H1 (cell line): ENCODE data around the gene PIF1. TPM values are rescaled to one million over a fixed set of nuclear protein-coding genes. Genes with fewer than 3 reads are reported as not detected.

Experiments used
- ASH2L ChIP-seq: fragments of 200-600, 300-600 bp; sonication (generic); IDR thresholded peaks from one replicate; pipeline ENCODE4 v1.7.1; 2017; ENCODE audit warnings: low read length
- BRCA1 ChIP-seq: IDR thresholded peaks from 2 replicates; pipeline ENCODE4 v1.6.1; 2012; ENCODE audit warnings: low read depth, low read length, improper control_type of control experiment
- NANOG ChIP-seq: IDR thresholded peaks from 2 replicates; pipeline ENCODE4 v1.6.1; 2011; ENCODE audit warnings: low read length, low read depth, mild to moderate bottlenecking, inconsistent platforms; ENCODE audit not compliant: insufficient read depth, poor library complexity, severe bottlenecking
- RAD21 ChIP-seq, 2 experiments: IDR thresholded peaks in 1 of 2; conservative IDR thresholded peaks in 1 of 2; 2 replicates each; pipeline ENCODE4 v1.6.1; 2011; ENCODE audit warnings: low read depth in 2 of 2, low read length in 2 of 2, improper control_type of control experiment in 1 of 2, inconsistent platforms in 1 of 2, mild to moderate bottlenecking in 1 of 2, moderate library complexity in 1 of 2
- TBP ChIP-seq: IDR thresholded peaks from 2 replicates; pipeline ENCODE4 v1.6.1; 2011; ENCODE audit warnings: low read depth, low read length, improper control_type of control experiment
- polyA plus RNA-seq, 7 experiments: library from polyadenylated mRNA; depleted of rRNA in 3 of 7; stranded (reverse) in 5 of 7; unstranded in 2 of 7; fragments of >200 nt in 5 of 7; fragments of 200-250 nt in 2 of 7; gene quantifications; 1 replicate in 5 of 7; 2 replicates in 1 of 7; 4 replicates in 1 of 7; pipeline versions ENCODE4 v1.2.1 to v1.2.3, GENCODE V29; 2011 to 2013; ENCODE audit warnings: missing spikeins in 2 of 7, mixed read lengths in 2 of 7
- total RNA-seq: library from RNA; stranded (reverse); fragmentation: NEBNext Ultra II Directional; extraction: Animal tissue kit (Norgen Biotek cat#: 25700); gene quantifications from 2 replicates; pipeline ENCODE4 v1.2.1, GENCODE V29; 2021
- TF ChIP-seq, protein P1 (sequence below): IDR thresholded peaks from 2 replicates; pipeline ENCODE4 v1.6.1; 2011; ENCODE audit warnings: low read length, improper control_type of control experiment
- TF ChIP-seq, protein P2 (sequence below), 3 experiments: IDR thresholded peaks; 1 replicate in 2 of 3; 2 replicates in 1 of 3; pipeline versions ENCODE4 v1.5.1 to v1.6.1; 2011; ENCODE audit warnings: low read length in 3 of 3, mild to moderate bottlenecking in 3 of 3, inconsistent platforms in 2 of 3, low read depth in 1 of 3, moderate library complexity in 1 of 3; ENCODE audit not compliant: insufficient read depth in 1 of 3; ENCODE audit errors: control extremely low read depth in 1 of 3
- TF ChIP-seq, protein P3 (sequence below): IDR thresholded peaks from 2 replicates; pipeline ENCODE4 v1.6.1; 2012; ENCODE audit warnings: low read length, inconsistent platforms

The PIF1 gene
- total and polyA plus RNA-seq, 2 of the 8 experiments (the other 6 are each of a cell fraction or from before 2014, with no cell fraction given) = 73.3 to 138 TPM

DNA sequence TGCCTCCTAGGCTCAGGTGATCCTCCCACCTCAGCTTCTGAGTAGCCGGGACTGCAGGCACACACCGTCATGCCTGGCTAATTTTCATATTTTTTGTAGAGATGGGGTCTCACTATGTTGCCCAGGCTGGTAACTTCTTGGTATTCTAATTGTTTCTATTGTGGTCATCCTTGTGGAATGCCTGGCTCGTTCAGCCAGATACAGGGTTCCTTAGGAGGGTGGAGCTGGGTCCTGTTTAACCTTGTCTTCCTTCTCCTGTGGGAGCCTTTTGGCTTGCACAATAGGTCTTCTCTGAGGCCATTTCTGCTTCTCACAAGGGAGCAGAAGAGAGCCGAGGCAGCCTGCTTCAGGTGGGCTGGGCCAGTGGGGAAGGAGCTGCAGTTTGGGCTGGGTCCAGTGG is 32.0 kb upstream of the PIF1 start (continued):
- TF ChIP-seq, protein P1, sequence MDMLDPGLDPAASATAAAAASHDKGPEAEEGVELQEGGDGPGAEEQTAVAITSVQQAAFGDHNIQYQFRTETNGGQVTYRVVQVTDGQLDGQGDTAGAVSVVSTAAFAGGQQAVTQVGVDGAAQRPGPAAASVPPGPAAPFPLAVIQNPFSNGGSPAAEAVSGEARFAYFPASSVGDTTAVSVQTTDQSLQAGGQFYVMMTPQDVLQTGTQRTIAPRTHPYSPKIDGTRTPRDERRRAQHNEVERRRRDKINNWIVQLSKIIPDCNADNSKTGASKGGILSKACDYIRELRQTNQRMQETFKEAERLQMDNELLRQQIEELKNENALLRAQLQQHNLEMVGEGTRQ = no peak
- TF ChIP-seq BRCA1 (no peak), ASH2L (no peak), RAD21 (IDR thresholded peaks at IDR 0.05 in 1 of 2, conservative IDR thresholded peaks at IDR 0.05 in 1 of 2; ENCODE audit: low read depth in 2 of 2, low read length in 2 of 2) (no peak), NANOG (no peak), TBP (no peak)
- TF ChIP-seq, protein P2, sequence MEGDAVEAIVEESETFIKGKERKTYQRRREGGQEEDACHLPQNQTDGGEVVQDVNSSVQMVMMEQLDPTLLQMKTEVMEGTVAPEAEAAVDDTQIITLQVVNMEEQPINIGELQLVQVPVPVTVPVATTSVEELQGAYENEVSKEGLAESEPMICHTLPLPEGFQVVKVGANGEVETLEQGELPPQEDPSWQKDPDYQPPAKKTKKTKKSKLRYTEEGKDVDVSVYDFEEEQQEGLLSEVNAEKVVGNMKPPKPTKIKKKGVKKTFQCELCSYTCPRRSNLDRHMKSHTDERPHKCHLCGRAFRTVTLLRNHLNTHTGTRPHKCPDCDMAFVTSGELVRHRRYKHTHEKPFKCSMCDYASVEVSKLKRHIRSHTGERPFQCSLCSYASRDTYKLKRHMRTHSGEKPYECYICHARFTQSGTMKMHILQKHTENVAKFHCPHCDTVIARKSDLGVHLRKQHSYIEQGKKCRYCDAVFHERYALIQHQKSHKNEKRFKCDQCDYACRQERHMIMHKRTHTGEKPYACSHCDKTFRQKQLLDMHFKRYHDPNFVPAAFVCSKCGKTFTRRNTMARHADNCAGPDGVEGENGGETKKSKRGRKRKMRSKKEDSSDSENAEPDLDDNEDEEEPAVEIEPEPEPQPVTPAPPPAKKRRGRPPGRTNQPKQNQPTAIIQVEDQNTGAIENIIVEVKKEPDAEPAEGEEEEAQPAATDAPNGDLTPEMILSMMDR (IDR thresholded peaks at IDR 0.05; ENCODE audit: control extremely low read depth in 1 of 3, insufficient read depth in 1 of 3, low read depth in 1 of 3, low read length in 3 of 3) = no peak
- TF ChIP-seq, protein P3, sequence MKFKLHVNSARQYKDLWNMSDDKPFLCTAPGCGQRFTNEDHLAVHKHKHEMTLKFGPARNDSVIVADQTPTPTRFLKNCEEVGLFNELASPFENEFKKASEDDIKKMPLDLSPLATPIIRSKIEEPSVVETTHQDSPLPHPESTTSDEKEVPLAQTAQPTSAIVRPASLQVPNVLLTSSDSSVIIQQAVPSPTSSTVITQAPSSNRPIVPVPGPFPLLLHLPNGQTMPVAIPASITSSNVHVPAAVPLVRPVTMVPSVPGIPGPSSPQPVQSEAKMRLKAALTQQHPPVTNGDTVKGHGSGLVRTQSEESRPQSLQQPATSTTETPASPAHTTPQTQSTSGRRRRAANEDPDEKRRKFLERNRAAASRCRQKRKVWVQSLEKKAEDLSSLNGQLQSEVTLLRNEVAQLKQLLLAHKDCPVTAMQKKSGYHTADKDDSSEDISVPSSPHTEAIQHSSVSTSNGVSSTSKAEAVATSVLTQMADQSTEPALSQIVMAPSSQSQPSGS = no peak
- TF ChIP-seq, all 59 proteins: peak for 0
